SIG-M5 treated with dmso at 0.1 percent for 504 hours (cell line): Measurements from ENCODE around the gene LAMP2.
"Not testable (repeated sequence)": the region's sequence is repeated elsewhere in the genome, so short reads cannot be mapped to it uniquely, and the experiment has no call there.

Source experiments
- DNase-seq: peaks from one replicate; lab custom pipeline; 2025; ENCODE audit not compliant: unreplicated experiment; lab: John Stamatoyannopoulos, UW

The LAMP2 gene

DNA sequence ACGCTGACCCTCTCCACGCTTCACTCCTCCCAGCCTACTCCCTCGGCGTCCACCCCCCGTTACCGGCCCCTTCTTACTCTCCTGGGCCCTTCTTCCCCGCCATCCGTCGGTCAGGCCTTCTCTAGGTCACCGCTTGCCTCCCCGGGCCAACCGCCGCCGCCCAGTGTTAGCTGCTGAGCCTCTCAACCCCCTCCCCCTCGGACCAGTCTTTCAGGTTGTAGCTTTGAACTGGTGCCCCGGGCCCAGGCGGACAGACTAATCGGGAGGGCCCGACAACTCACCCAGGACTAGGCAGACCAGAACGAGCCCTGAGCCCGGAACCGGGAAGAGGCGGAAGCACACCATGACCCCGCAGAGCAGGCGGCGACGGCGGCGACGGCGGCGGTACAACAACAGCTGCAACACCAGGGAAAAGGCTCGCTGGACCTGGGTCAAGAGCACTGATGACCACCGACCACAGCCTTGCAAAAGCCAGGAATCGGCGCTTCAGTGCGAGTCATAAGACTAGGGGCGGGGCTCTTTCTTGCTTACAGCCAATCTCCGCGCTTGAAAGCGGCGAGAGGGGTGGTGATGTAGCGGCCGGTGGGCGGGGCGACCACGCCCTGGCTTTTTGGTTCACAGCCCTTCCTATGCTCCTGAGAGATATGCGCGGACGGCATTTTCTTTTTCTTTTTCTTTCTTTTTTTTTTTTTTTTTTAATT is at the start of gene LAMP2:
TSS of gene LAMP2 (minus strand) at position 472 of the 701 bp plus-strand sequence. CDS start at position 345, 127 bp downstream.
- peak; percentile 84 for DNase-seq

DNA sequence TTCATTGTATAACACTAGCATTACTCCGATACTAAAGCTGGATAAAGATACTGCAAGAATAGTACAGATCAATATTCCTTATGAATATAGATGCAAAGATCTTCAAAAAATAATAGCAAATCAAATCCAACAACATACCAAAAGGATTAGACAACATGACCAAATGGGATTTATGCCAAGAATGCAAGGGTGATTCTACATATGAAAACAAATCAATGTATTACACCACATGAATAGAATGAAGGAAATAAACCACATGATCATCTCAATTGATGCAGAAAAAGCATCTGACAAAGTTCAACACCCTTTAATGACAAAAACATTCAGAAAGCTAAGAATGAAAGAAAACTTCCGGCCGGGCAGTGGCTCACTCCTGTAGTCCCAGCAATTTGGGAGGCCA is 48.8 kb upstream of the LAMP2 start:
- DNase-seq = no peak

DNA sequence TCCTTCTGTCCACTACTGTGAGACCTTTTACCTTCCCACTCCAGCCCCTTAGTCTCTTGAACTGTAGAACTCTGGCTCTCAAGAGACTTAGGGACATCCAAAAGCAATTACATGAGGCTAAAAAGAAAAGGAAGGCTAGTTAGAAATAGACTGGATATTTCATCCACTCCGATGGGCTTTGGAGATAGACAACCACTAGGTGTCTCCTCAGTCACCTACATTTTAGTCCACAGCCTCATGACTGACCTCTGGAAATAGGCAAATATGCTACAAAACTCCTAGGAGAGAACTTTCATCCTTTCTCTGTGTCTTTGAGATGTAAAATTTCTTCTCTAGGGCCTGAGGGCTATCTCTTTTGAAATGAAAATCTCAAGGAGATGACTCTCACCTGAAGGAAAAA is 45.1 kb upstream of the LAMP2 start:
- DNase-seq = peak; percentile 39

- DNase-seq = no peak
Measured at GRCh38 chrX:120512627-120513026, 43.5 kb upstream of the LAMP2 start.

GRCh38 chrX:120512222-120512621 is 43.1 kb upstream of the LAMP2 start:
- no peak for DNase-seq

GRCh38 chrX:120504569-120504968 is 35.5 kb upstream of the LAMP2 start:
- DNase-seq = no peak

DNA sequence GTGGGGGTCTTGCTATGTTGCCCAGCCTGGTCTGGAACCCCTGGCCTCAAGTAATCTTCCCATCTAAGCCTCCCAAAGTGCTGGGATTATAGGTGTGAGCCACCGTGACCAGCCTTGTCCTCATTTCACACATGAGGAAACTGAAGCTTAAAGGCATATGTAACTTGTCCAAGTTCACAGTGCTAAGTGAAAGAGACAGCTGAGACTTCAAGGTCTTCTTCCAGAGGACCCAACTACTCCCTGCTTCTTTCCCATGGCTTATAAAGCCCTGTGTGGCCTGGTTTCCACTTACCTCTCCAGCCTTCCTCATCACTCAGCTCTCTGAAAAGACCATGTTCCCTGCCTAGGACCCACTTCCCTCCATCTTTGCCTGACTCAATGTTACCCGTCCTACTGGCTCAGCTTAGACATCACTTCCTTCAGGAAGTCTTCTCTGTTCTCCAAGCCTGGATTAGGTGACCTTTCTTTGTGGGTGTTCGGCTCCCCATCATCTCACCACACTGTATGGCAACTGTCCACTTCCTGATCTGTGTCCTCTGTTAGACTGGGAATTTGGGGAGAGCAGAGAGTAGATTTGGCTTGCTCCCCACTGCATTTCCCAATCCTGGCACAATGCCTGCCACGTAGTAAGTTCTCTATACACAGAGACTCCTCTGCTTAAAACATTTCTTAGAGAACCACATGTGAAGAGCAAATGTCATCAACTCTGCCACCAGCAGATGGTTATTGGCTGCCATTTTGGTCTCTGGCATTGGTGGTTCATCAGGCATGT is 30.4 kb upstream of the LAMP2 start:
- no peak for DNase-seq

DNA sequence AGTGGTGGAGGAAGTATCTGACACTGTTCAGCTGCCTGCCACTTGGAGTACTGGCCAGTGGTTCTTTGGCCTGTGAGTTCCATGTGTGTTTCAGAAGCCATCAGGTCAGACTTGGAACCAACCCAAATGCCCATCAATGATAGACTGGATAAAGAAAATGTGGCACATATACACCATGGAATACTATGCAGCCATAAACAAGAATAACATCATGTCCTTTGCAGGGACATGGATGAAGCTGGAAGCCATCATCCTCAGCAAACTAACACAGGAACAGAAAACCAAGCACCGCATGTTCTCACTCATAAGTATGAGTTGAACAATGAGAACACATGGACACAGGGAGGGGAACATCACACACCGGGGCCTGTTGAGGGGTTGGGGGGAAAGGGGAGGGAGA is 21.0 kb upstream of the LAMP2 start:
- DNase-seq = not testable (repeated sequence)

DNA sequence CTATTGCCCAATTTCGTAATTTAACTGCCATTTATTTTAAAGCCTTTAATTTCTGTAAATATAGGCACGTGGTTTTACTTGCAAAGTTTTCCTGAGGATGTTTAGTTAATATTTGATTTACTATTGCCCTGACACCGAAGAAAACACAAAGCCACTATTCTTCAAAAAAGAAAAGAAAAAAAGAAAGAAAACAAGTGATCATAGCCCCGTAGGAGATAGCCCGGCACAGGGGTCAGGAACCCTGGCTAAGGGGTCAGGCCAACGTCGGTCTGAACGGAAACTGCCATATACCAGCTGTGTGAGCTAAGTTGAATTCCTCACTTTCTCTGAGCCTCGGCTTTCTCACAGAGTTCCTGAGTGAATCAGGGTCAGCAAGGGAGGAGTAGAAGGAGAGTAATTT is 17.7 kb upstream of the LAMP2 start:
- no peak for DNase-seq

DNA sequence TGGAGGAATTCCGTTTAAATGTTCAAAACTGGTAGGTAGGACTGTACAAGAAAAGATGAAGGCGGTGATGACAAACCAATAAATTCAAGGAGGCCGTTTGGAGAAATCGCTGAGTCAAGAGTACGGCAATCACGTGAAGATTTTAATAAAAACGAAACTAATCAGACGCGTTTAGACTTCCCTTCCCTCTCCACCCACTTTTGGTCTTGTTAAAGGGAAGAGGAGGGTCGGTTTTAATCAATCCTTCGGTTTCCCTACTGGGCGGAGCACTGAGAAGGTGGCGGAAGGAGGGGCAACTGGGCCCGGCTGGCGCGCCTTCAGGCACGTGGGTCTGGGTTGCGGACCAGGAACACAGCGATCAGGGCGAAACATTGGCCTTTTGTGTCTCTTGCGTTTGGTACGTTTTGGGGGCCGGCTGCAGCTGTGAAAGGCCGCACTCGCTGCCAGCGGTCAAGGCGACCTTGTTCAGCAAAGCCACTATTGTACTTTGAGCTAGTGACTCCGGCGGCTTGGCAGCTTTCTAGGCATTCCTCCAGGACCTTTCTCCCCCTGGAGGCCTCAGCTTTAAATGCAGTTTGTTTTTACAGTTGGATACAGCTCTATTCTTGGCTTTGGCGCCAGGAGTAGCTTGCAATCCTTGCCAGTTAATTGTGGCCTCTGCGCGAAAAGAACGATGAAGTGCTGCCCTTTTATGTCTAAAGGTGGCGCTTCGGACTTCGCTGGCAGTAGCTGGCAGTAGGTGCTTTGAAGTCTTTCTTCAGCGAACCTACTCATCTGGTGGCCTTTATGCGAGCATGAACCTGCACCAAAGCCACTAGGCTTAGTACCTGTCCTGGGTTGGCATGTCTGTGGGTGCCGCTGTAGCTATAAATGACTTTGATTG is 16.8 kb upstream of the LAMP2 start:
- peak; percentile 92 for DNase-seq

DNA sequence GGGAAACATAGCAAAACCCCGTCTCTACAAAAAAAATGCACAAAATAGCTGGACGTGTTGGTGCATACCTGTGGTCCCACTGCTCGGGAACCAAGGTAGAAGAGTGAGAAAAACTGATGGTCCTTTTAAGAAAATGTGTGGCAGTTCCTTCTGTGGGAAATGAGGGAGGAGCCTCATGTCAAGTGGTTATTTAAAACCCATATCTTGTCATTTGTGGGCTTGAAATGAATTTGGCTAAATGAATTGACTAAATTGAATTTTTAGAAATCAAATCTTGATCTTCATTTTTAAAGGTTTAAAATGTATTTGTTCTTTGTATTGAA is 16.2 kb upstream of the LAMP2 start:
- DNase-seq = no peak

GRCh38 chrX:120477453-120477852 is 8.4 kb upstream of the LAMP2 start:
- no peak for DNase-seq

- no peak for DNase-seq
Measured at GRCh38 chrX:120476714-120477113, 7.6 kb upstream of the LAMP2 start.

DNA sequence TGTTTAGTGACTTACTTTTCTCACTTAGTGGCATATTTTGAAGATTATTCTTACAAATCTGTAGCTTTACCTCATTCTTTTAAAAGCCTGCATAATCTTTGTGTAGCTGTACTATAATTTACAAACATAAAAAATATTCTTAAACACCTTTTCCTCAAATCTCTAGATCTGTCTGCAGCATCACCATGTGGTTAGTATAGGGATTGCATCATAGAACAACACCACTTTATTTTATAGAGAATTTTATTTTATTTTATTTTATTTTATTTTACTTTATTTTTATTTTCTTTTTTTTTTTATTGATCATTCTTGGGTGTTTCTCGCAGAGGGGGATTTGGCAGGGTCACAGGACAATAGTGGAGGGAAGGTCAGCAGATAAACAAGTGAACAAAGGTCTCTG is 6.4 kb upstream of the LAMP2 start:
- peak; percentile 27 for DNase-seq

DNA sequence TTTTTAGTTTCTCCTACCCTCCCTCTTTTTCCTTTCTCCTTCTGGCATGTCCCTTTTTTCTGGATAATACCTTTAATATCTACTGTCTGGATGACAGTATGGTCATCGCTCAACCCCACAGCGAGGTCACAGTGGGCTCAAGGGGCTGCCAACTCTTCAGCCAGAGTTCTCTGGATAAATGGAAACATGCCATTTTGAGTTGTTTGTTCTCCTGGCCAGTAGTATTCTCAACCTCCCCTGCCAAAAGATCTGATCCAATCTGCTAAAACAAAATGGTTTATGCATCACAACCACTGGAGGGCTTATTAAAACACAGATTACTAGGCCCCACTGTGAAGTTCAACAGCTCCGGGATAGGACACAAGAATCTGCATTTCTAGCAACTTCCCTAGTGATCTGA is 5.0 kb upstream of the LAMP2 start:
- no peak for DNase-seq

DNA sequence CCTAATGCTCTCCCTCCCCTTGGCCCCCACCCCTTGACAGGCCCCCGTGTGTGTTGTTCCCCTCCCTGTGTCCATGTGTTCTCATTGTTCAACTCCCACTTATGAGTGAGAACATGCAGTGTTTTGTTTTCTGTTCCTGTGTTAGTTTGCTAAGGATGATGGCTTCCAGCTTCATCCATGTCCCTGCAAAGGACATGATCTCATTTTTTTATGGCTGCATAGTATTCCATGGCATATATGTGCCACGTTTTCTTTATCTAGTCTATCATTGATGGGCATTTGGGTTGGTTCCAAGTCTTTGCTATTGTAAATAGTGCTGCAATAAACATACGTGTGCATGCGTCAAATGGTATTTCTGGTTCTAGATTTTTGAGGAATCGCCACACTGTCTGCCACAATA is 561 bp upstream of the LAMP2 start:
- not testable (repeated sequence) for DNase-seq

DNA sequence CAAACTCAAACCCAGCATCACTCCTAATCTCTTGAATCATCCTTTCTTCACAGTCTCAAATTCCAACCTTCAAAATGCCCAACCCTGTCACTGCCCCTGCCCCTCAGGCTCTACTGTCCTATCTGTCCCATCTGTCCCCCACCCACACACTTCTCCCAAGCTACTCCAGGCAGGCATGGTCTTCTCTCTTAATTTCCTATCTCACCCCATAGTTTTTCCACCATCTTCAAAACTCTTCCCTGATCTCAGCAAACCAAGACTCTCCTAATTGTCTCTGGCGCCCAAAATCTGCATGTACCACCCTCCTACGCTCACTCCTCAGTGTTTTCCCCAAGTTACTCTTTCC is 644 bp downstream of the LAMP2 start:
- no peak for DNase-seq

GRCh38 chrX:120468071-120468470 is 1.0 kb downstream of the LAMP2 start:
- peak; percentile 69 for DNase-seq

DNA sequence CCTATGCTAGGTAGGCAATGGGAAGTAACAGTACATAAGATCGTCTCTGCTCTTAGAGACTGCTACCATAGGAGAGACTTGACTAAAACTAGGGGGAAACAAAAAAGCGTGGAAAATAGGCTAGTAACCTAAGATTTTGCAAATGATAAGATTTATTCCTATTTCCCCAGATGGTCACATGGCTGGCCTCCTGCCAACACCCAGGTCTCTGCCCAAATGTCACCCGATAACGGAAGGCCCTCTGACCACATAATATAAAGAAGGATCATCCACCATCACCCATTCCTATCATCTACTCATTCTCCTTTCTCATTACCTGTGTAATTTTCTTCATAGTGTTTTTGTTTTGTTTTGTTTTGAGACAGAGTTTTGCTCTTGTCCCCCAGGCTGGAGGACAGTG is 4.7 kb downstream of the LAMP2 start:
- no peak for DNase-seq

- DNase-seq = no peak
Measured at GRCh38 chrX:120463241-120463640, 5.9 kb downstream of the LAMP2 start.

- DNase-seq = peak; percentile 11
Measured at GRCh38 chrX:120462370-120462769, 6.7 kb downstream of the LAMP2 start.

DNA sequence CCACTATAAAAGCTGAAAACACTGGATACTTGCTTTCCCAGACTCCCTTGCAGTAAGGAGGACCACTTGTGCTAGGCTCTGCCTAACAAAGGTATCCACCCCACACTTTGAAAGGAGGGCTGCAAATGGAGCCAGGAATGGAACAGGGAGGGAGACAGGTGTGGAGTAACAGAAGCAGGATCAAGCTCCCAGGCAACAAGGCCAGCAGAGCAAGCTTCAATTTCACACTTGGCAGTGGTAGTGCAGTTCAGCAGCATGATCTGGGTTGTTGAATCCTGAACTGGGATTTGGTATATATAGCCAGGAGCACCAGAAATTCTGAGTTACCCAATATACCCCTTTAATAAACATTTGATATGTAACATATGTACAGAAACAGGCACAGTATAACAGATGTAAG is 9.8 kb downstream of the LAMP2 start:
- DNase-seq = no peak
